Spleen (tissue), 11 donors: ENCODE data around the gene CD9. TPM values are rescaled to one million over a fixed set of nuclear protein-coding genes. Genes with fewer than 3 reads are reported as not detected.

ENCODE experiments used
- DNase-seq: peaks from one replicate; pipeline ENCODE4 v3.0.0-alpha.2; 2020
- H3K27ac ChIP-seq, 8 donors: fragments of 200-600 bp; sonication (generic) in 7 of 8; 1 replicate in 4 of 8; 2 replicates in 4 of 8; pipeline versions ENCODE4 v1.5.0 to v1.8.0; 2016 to 2021; ENCODE audit warnings: inconsistent platforms in 4 of 8, mild to moderate bottlenecking in 4 of 8, moderate library complexity in 1 of 8
- H3K27me3 ChIP-seq, 7 donors: fragments of 200-600 bp; sonication (generic) in 6 of 7; replicated peaks in 1 of 7; 1 replicate in 4 of 7; 2 replicates in 3 of 7; pipeline versions ENCODE4 v1.5.0 to v1.8.0; 2016 to 2021; ENCODE audit warnings: inconsistent platforms in 3 of 7, mild to moderate bottlenecking in 1 of 7
- H3K36me3 ChIP-seq, 6 donors: fragments of 200-600 bp; sonication (generic) in 5 of 6; 1 replicate in 4 of 6; 2 replicates in 2 of 6; pipeline versions ENCODE4 v1.5.0 to v1.8.0; 2016 to 2021; ENCODE audit warnings: inconsistent platforms in 2 of 6
- H3K4me1 ChIP-seq, 6 donors: fragments of 200-600 bp; sonication (generic) in 5 of 6; 1 replicate in 3 of 6; 2 replicates in 3 of 6; pipeline versions ENCODE4 v1.5.0 to v1.8.0; 2016 to 2021; ENCODE audit warnings: inconsistent platforms in 3 of 6
- H3K4me3 ChIP-seq, 8 donors: fragments of 200-600 bp; sonication (generic) in 7 of 8; 1 replicate in 4 of 8; 2 replicates in 4 of 8; pipeline versions ENCODE4 v1.5.0 to v1.8.0; 2016 to 2021; ENCODE audit warnings: inconsistent platforms in 4 of 8, mild to moderate bottlenecking in 4 of 8, moderate library complexity in 2 of 8
- H3K9me3 ChIP-seq, 8 donors: fragments of 200-600 bp; sonication (generic) in 7 of 8; 1 replicate in 4 of 8; 2 replicates in 4 of 8; pipeline versions ENCODE4 v1.5.0 to v1.8.0; 2016 to 2021; ENCODE audit warnings: inconsistent platforms in 4 of 8
- CTCF ChIP-seq, 11 experiments: fragments of 200-600 bp in 7 of 11; fragments of 450-650 bp in 4 of 11; sonication (generic) in 4 of 11; IDR thresholded peaks in 8 of 11; conservative IDR thresholded peaks in 3 of 11; 1 replicate in 7 of 11; 2 replicates in 4 of 11; pipeline versions ENCODE4 v1.4.0 to v1.8.0; 2016 to 2021; ENCODE audit warnings: antibody characterized with exemption in 11 of 11, inconsistent platforms in 4 of 11, mild to moderate bottlenecking in 1 of 11
- POLR2A ChIP-seq, 3 donors: fragments of 450-650 bp; IDR thresholded peaks; one replicate each; pipeline ENCODE4 v1.5.1; 2017; ENCODE audit warnings: antibody characterized with exemption in 3 of 3, mild to moderate bottlenecking in 1 of 3
- POLR2AphosphoS5 ChIP-seq, 3 donors: sonication (generic); formaldehyde crosslinking; IDR thresholded peaks; one replicate each; pipeline ENCODE4 v1.5.1; 2017; ENCODE audit warnings: antibody characterized with exemption in 3 of 3
- WGBS, 5 donors: extraction: QIAGEN DNeasy Blood & Tissue Kit in 3 of 5; methylation state at CpG; one replicate each; pipeline versions ENCODE4 v1.1.5 to v1.1.7; 2013 to 2018; 5-methylcytosine and 5-hydroxymethylcytosine counted together
- intact Hi-C: fragments of 100-400 bp; cut with DNase I; formaldehyde crosslinking; loops from one replicate; pipeline ENCODE4 v1.15.0; 2023; ENCODE audit warnings: low total_unique reads
- polyA plus RNA-seq, 3 donors: library from polyadenylated mRNA; stranded (reverse); fragments of 200-250 nt; gene quantifications; one replicate each; pipeline ENCODE4 v1.2.1, GENCODE V29; 2013
- total RNA-seq, 7 donors: library from RNA; depleted of rRNA in 3 of 7; stranded (reverse); fragments of >200 nt in 3 of 7; fragmentation: NEBNext Ultra II Directional in 4 of 7; extraction: Animal tissue kit (Norgen Biotek cat#: 25700) in 4 of 7; gene quantifications; one replicate each; pipeline versions ENCODE4 v1.1.0 to v1.2.1, GENCODE V29; 2016 to 2021
- donor health status: healthy with polysubstance abuse.
- donor health status: DM: no; HTN: no; CAD: no; lungs with moderate emphysema.
- donor health status: DM: no; HTN: no; CAD: no.
- donor health status: Bipolar disorder and iron deficiency.
- donor health status: healthy.
- donor health status: DM: no; HTN: no; CAD: no.
- donor health status: DM: yes; HTN: yes; CAD: no.

Gene CD9
- total and polyA plus RNA-seq, 10 donors, result 16.2 to 113 (median 68.9) TPM

GRCh38 chr12:6265038-6265405 lies 64.8 kb downstream of the CD9 start:
- intact Hi-C loops, result no loop called here
- 85 to 95% (median 91%) methylated on average over 2 of the region's 2 CpGs for WGBS, 5 donors
- H3K9me3 ChIP-seq, result no peaks in the 10 kb centered on the region
- no peak overlapping the region for H3K4me3 ChIP-seq
- H3K4me1 ChIP-seq, result no peaks in the 10 kb centered on the region
- TF ChIP-seq POLR2AphosphoS5 (IDR thresholded peaks at IDR 0.05), result no peak
- no peak for TF ChIP-seq CTCF (IDR thresholded peaks at IDR 0.05 in 8 of 11, conservative IDR thresholded peaks at IDR 0.05 in 3 of 11)
- no peak for TF ChIP-seq POLR2A (IDR thresholded peaks at IDR 0.05)
- H3K27me3 ChIP-seq, result no peaks in the 10 kb centered on the region
- no peak overlapping the region for H3K27ac ChIP-seq
- DNase-seq, result no peak
- no peaks in the 10 kb centered on the region for H3K36me3 ChIP-seq

GRCh38 chr12:6266541-6266966 lies 66.4 kb downstream of the CD9 start:
- intact Hi-C loops, result no loop called here
- H3K9me3 ChIP-seq, result no peaks in the 10 kb centered on the region
- no peaks in the 10 kb centered on the region for H3K27me3 ChIP-seq
- no peaks in the 10 kb centered on the region for H3K4me1 ChIP-seq
- no peaks in the 10 kb centered on the region for H3K36me3 ChIP-seq
- H3K27ac ChIP-seq, result no peak overlapping the region
- DNase-seq, result no peak
- TF ChIP-seq POLR2A (IDR thresholded peaks at IDR 0.05) (no peak), CTCF (IDR thresholded peaks at IDR 0.05 in 8 of 11, conservative IDR thresholded peaks at IDR 0.05 in 3 of 11) (no peak), POLR2AphosphoS5 (IDR thresholded peaks at IDR 0.05) (no peak)
- H3K4me3 ChIP-seq, result no peak overlapping the region
- 83 to 96% (median 89%) methylated on average over 7 of the region's 7 CpGs for WGBS, 5 donors

- WGBS, 5 donors, result 64 to 77% (median 68%) methylated on average over 12 of the region's 12 CpGs
- intact Hi-C loops, result no loop called here
- Histone ChIP-seq H3K27ac (no peak overlapping the region), H3K36me3 (no peaks in the 10 kb centered on the region), H3K27me3 (no peaks in the 10 kb centered on the region), H3K4me1 (no peaks in the 10 kb centered on the region), H3K9me3 (no peaks in the 10 kb centered on the region), H3K4me3 (no peak overlapping the region)
- no peak for TF ChIP-seq POLR2A (IDR thresholded peaks at IDR 0.05)
- TF ChIP-seq POLR2AphosphoS5 (IDR thresholded peaks at IDR 0.05), result no peak
- no peak for TF ChIP-seq CTCF (IDR thresholded peaks at IDR 0.05 in 8 of 11, conservative IDR thresholded peaks at IDR 0.05 in 3 of 11)
- DNase-seq, result peak; percentile 51
These were observed 66.9 kb downstream of the CD9 start for GRCh38 chr12:6266971-6267721.

- H3K4me1 ChIP-seq, result no peaks in the 10 kb centered on the region
- H3K27me3 ChIP-seq, result peaks cover 0 to 5% (median 0%) of the 10 kb centered on the region in 7 donors
- H3K9me3 ChIP-seq, result no peaks in the 10 kb centered on the region
- intact Hi-C loops, result no loop called here
- H3K4me3 ChIP-seq, result no peak overlapping the region
- peak; percentile 56 for DNase-seq
- H3K36me3 ChIP-seq, result no peaks in the 10 kb centered on the region
- no peak overlapping the region for H3K27ac ChIP-seq
- 74 to 79% (median 77%) methylated on average over 10 of the region's 10 CpGs for WGBS, 5 donors
- TF ChIP-seq POLR2A (IDR thresholded peaks at IDR 0.05) (no peak), POLR2AphosphoS5 (IDR thresholded peaks at IDR 0.05) (no peak), CTCF (IDR thresholded peaks at IDR 0.05 in 8 of 11, conservative IDR thresholded peaks at IDR 0.05 in 3 of 11) (no peak)
These were observed 68.4 kb downstream of the CD9 start for GRCh38 chr12:6268484-6269157.
